SK-N-SH (cell line): ENCODE results near the gene CIB4. TPM values are rescaled to one million over a fixed set of nuclear protein-coding genes. Genes with fewer than 3 reads are reported as not detected.

Source experiments
- CTCF ChIA-PET: fragments of 300-600, 350-600 bp; formaldehyde crosslinking; extraction: SDS; loops from one replicate; lab custom pipeline; 2021; lab: Yijun Ruan, JAX
- POLR2A ChIA-PET: fragments of 350-600 bp; sonication (Branson Sonifier 250); formaldehyde crosslinking; extraction: SDS; loops from one replicate; lab custom pipeline; 2020; ENCODE audit warnings: antibody characterized with exemption, inconsistent platforms; lab: Yijun Ruan, JAX
- DNase-seq: peaks from one replicate; pipeline ENCODE4 v3.0.0; 2012
- H2AFZ ChIP-seq: fragments of 200-600 bp; sonication (generic); 2 replicates; pipeline ENCODE4 v1.8.1; 2016; ENCODE audit warnings: antibody characterized with exemption, mild to moderate bottlenecking, low read depth
- H3F3A ChIP-seq: fragments of 200-600 bp; sonication (generic); replicated peaks from 2 replicates; pipeline ENCODE3; 2016; ENCODE audit warnings: antibody characterized with exemption, mild to moderate bottlenecking; ENCODE audit not compliant: insufficient read depth
- H3K27ac ChIP-seq, 2 experiments: fragments of 200-500 bp in 1 of 2; fragments of 200-600 bp in 1 of 2; sonication (Bioruptor generic) in 1 of 2; sonication (generic), shearing (Covaris generic) in 1 of 2; 2 replicates each; pipeline versions ENCODE4 v1.5.1 to v1.6.1; 2014 to 2016; ENCODE audit warnings: low read depth in 2 of 2, inconsistent platforms in 1 of 2, low read length in 1 of 2, mild to moderate bottlenecking in 1 of 2, mixed read lengths in 1 of 2
- H3K27me3 ChIP-seq: fragments of 200-600 bp; sonication (generic), shearing (Covaris generic); 2 replicates; pipeline ENCODE4 v1.6.1; 2016; ENCODE audit warnings: mixed run types; ENCODE audit not compliant: insufficient read depth
- H3K36me3 ChIP-seq, 2 experiments: fragments of 200-500 bp in 1 of 2; fragments of 200-600 bp in 1 of 2; sonication (Bioruptor generic) in 1 of 2; sonication (generic) in 1 of 2; replicated peaks in 1 of 2; 2 replicates each; pipeline versions ENCODE3 to v1.5.1; 2014 to 2016; ENCODE audit warnings: low read length in 1 of 2, mild to moderate bottlenecking in 1 of 2; ENCODE audit not compliant: insufficient read depth in 2 of 2, control insufficient read depth in 1 of 2
- H3K4me1 ChIP-seq, 2 experiments: fragments of 200-500 bp in 1 of 2; fragments of 200-600 bp in 1 of 2; sonication (Bioruptor generic) in 1 of 2; sonication (generic), shearing (Covaris generic) in 1 of 2; 2 replicates each; pipeline versions ENCODE4 v1.5.1 to v1.6.1; 2014 to 2016; ENCODE audit warnings: low read depth in 1 of 2, low read length in 1 of 2, mixed run types in 1 of 2; ENCODE audit not compliant: insufficient read depth in 2 of 2, control insufficient read depth in 1 of 2
- H3K4me2 ChIP-seq: fragments of 200-600 bp; sonication (generic), shearing (Covaris generic); 2 replicates; pipeline ENCODE4 v1.6.1; 2017; ENCODE audit warnings: mixed run types
- H3K4me3 ChIP-seq, 2 experiments: fragments of 200-500 bp in 1 of 2; fragments of 200-600 bp in 1 of 2; sonication (Bioruptor generic) in 1 of 2; sonication (generic), shearing (Covaris generic) in 1 of 2; 2 replicates each; pipeline versions ENCODE4 v1.5.1 to v1.8.1; 2014 to 2016; ENCODE audit warnings: low read depth in 2 of 2, inconsistent platforms in 1 of 2, low read length in 1 of 2, mild to moderate bottlenecking in 1 of 2, mixed read lengths in 1 of 2, moderate library complexity in 1 of 2
- H3K79me2 ChIP-seq: fragments of 200-600 bp; sonication (generic); 2 replicates; pipeline ENCODE4 v1.8.1; 2017; ENCODE audit warnings: mild to moderate bottlenecking; ENCODE audit not compliant: insufficient read depth
- H3K9ac ChIP-seq: fragments of 200-600 bp; sonication (generic); 2 replicates; pipeline ENCODE4 v1.6.1; 2017; ENCODE audit warnings: mixed run types
- H3K9me2 ChIP-seq: fragments of 200-600 bp; sonication (generic); 2 replicates; pipeline ENCODE4 v1.6.1; 2017; ENCODE audit warnings: mixed run types
- H3K9me3 ChIP-seq: fragments of 200-600 bp; sonication (generic); 2 replicates; pipeline ENCODE4 v1.6.1; 2017; ENCODE audit warnings: mixed run types, mild to moderate bottlenecking, moderate library complexity
- H4K20me1 ChIP-seq: fragments of 200-600 bp; sonication (generic); 2 replicates; pipeline ENCODE4 v1.6.1; 2017; ENCODE audit warnings: mild to moderate bottlenecking, mixed run types; ENCODE audit not compliant: insufficient read depth
- CHD2 ChIP-seq: fragments of 150-350 bp; IDR thresholded peaks from 2 replicates; pipeline ENCODE4 v1.6.1; 2018; ENCODE audit warnings: low read length; ENCODE audit not compliant: partially characterized antibody
- EP300 ChIP-seq, 2 experiments: IDR thresholded peaks; 2 replicates each; pipeline versions ENCODE4 v1.4.0 to v1.6.1; 2012; ENCODE audit warnings: borderline replicate concordance in 1 of 2, low read depth in 1 of 2, low read length in 1 of 2
- FOXJ3 ChIP-seq: sonication (generic); formaldehyde crosslinking; IDR thresholded peaks from 2 replicates; pipeline ENCODE4 v1.5.1; 2020; ENCODE audit warnings: mild to moderate bottlenecking, missing genetic modification reagents
- FOXM1 ChIP-seq: IDR thresholded peaks from 2 replicates; pipeline ENCODE4 v1.4.0; 2012; ENCODE audit warnings: low read depth, mild to moderate bottlenecking
- GABPA ChIP-seq: IDR thresholded peaks from 2 replicates; pipeline ENCODE4 v1.4.0; 2012; ENCODE audit warnings: low read depth, mild to moderate bottlenecking
- GATA2 ChIP-seq: sonication (generic); formaldehyde crosslinking; IDR thresholded peaks from 2 replicates; pipeline ENCODE4 v1.5.0; 2020; ENCODE audit warnings: mild to moderate bottlenecking, missing genetic modification reagents
- NFIC ChIP-seq: IDR thresholded peaks from 2 replicates; pipeline ENCODE4 v1.4.0; 2012; ENCODE audit warnings: borderline replicate concordance
- NRF1 ChIP-seq: IDR thresholded peaks from 2 replicates; pipeline ENCODE4 v1.6.1; 2012; ENCODE audit warnings: low read depth, mild to moderate bottlenecking, low read length
- RAD21 ChIP-seq: IDR thresholded peaks from 2 replicates; pipeline ENCODE4 v1.6.1; 2012; ENCODE audit warnings: mild to moderate bottlenecking, low read length
- RCOR1 ChIP-seq: fragments of 150-350 bp; IDR thresholded peaks from 2 replicates; pipeline ENCODE4 v1.6.1; 2017; ENCODE audit warnings: antibody characterized with exemption, low read length
- SIN3A ChIP-seq: IDR thresholded peaks from 2 replicates; pipeline ENCODE4 v1.6.1; 2012; ENCODE audit warnings: low read depth, mild to moderate bottlenecking, low read length, moderate library complexity, borderline replicate concordance
- SMC3 ChIP-seq: IDR thresholded peaks from 2 replicates; pipeline ENCODE4 v1.6.1; 2012; ENCODE audit warnings: low read depth, low read length, improper control_type of control experiment
- WGBS: methylation state at CpG from one replicate; pipeline ENCODE4 v1.1.6; 2017; ENCODE audit warnings: low lambda C conversion rate; 5-methylcytosine and 5-hydroxymethylcytosine counted together
- polyA plus RNA-seq, 3 experiments: library from polyadenylated mRNA; depleted of rRNA; stranded (reverse); fragments of >200 nt; gene quantifications; 2 replicates each; pipeline ENCODE4 v1.2.3, GENCODE V29; 2012
- TF ChIP-seq, protein P1 (sequence below): fragments of 150-350 bp; IDR thresholded peaks from 2 replicates; pipeline ENCODE4 v1.6.1; 2017; ENCODE audit warnings: antibody characterized with exemption, low read length, low read depth, borderline replicate concordance
- TF ChIP-seq, protein P2 (sequence below): IDR thresholded peaks from 2 replicates; pipeline ENCODE4 v1.4.0; 2012; ENCODE audit warnings: low read depth, borderline replicate concordance
- TF ChIP-seq, protein P3 (sequence below): IDR thresholded peaks from 2 replicates; pipeline ENCODE4 v1.4.0; 2012; ENCODE audit warnings: low read depth, borderline replicate concordance
- TF ChIP-seq, protein P4 (sequence below): fragments of 150-350 bp; IDR thresholded peaks from 2 replicates; pipeline ENCODE4 v1.6.1; 2016; ENCODE audit warnings: mild to moderate bottlenecking, low read depth, low read length
- TF ChIP-seq, protein P5 (sequence below): IDR thresholded peaks from 2 replicates; pipeline ENCODE4 v1.6.1; 2012; ENCODE audit warnings: mild to moderate bottlenecking, low read depth, low read length, moderate library complexity

Gene CIB4
- polyA plus RNA-seq, 1 of the 3 experiments (the other 2 are of a cell fraction): not detected

DNA sequence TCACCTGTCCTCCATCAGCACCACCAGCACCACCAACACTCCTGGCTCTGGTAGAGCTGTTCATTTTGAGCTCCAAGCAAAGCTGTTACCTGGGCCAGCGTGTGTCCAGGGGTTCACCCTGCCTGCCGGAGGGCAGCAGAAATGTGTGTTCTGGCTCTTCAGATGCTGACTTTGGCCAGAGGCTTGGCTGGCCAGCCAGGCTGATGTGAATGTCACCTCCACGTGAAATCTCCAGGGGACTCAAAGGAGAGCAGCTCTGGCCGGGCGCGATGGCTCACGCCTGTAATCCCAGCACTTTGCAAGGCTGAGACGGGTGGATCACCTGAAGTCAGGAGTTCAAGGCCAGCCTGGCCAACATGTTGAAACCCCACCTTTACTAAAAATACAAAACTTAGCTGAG is 33.5 kb downstream of the CIB4 start (continued):
- TF ChIP-seq, protein P1, sequence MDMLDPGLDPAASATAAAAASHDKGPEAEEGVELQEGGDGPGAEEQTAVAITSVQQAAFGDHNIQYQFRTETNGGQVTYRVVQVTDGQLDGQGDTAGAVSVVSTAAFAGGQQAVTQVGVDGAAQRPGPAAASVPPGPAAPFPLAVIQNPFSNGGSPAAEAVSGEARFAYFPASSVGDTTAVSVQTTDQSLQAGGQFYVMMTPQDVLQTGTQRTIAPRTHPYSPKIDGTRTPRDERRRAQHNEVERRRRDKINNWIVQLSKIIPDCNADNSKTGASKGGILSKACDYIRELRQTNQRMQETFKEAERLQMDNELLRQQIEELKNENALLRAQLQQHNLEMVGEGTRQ: no peak
- TF ChIP-seq, protein P2, sequence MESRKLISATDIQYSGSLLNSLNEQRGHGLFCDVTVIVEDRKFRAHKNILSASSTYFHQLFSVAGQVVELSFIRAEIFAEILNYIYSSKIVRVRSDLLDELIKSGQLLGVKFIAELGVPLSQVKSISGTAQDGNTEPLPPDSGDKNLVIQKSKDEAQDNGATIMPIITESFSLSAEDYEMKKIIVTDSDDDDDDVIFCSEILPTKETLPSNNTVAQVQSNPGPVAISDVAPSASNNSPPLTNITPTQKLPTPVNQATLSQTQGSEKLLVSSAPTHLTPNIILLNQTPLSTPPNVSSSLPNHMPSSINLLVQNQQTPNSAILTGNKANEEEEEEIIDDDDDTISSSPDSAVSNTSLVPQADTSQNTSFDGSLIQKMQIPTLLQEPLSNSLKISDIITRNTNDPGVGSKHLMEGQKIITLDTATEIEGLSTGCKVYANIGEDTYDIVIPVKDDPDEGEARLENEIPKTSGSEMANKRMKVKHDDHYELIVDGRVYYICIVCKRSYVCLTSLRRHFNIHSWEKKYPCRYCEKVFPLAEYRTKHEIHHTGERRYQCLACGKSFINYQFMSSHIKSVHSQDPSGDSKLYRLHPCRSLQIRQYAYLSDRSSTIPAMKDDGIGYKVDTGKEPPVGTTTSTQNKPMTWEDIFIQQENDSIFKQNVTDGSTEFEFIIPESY: no peak
- TF ChIP-seq, all 33 proteins: peak for 0

DNA sequence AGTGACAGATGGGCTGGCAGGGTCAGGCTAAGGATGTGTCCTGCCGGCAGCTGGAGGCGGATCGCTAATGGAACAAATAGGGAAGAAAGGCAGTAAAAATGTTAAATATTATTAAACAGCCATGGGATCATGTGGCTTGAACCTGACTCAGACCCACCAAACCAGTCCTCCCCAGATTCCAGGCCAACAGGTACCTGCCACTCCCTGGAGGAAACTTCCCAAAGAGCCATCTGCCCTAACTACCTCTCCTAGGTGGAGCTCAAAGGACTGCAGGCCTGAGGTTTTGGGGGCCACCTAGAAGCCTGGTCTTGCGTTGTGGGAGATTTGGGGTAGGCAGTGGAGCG is 34.3 kb downstream of the CIB4 start:
- no peak overlapping the region for H3K27ac ChIP-seq
- TF ChIP-seq SMC3: no peak
- TF ChIP-seq SIN3A: no peak
- no peak for TF ChIP-seq GATA2
- TF ChIP-seq FOXJ3: no peak
- TF ChIP-seq, protein P3, sequence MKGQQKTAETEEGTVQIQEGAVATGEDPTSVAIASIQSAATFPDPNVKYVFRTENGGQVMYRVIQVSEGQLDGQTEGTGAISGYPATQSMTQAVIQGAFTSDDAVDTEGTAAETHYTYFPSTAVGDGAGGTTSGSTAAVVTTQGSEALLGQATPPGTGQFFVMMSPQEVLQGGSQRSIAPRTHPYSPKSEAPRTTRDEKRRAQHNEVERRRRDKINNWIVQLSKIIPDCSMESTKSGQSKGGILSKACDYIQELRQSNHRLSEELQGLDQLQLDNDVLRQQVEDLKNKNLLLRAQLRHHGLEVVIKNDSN: no peak
- TF ChIP-seq CHD2: no peak
- TF ChIP-seq GABPA: no peak
- TF ChIP-seq FOXM1: no peak
- TF ChIP-seq EP300 (IDR thresholded peaks at IDR 0.05; ENCODE audit: borderline replicate concordance in 1 of 2, low read depth in 1 of 2, low read length in 1 of 2): no peak
- no peak for TF ChIP-seq NRF1
- no peak for TF ChIP-seq RAD21
- TF ChIP-seq, protein P4, sequence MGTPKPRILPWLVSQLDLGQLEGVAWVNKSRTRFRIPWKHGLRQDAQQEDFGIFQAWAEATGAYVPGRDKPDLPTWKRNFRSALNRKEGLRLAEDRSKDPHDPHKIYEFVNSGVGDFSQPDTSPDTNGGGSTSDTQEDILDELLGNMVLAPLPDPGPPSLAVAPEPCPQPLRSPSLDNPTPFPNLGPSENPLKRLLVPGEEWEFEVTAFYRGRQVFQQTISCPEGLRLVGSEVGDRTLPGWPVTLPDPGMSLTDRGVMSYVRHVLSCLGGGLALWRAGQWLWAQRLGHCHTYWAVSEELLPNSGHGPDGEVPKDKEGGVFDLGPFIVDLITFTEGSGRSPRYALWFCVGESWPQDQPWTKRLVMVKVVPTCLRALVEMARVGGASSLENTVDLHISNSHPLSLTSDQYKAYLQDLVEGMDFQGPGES: no peak
- TF ChIP-seq, protein P5, sequence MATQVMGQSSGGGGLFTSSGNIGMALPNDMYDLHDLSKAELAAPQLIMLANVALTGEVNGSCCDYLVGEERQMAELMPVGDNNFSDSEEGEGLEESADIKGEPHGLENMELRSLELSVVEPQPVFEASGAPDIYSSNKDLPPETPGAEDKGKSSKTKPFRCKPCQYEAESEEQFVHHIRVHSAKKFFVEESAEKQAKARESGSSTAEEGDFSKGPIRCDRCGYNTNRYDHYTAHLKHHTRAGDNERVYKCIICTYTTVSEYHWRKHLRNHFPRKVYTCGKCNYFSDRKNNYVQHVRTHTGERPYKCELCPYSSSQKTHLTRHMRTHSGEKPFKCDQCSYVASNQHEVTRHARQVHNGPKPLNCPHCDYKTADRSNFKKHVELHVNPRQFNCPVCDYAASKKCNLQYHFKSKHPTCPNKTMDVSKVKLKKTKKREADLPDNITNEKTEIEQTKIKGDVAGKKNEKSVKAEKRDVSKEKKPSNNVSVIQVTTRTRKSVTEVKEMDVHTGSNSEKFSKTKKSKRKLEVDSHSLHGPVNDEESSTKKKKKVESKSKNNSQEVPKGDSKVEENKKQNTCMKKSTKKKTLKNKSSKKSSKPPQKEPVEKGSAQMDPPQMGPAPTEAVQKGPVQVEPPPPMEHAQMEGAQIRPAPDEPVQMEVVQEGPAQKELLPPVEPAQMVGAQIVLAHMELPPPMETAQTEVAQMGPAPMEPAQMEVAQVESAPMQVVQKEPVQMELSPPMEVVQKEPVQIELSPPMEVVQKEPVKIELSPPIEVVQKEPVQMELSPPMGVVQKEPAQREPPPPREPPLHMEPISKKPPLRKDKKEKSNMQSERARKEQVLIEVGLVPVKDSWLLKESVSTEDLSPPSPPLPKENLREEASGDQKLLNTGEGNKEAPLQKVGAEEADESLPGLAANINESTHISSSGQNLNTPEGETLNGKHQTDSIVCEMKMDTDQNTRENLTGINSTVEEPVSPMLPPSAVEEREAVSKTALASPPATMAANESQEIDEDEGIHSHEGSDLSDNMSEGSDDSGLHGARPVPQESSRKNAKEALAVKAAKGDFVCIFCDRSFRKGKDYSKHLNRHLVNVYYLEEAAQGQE: no peak
- no peak for TF ChIP-seq NFIC
- TF ChIP-seq RCOR1: no peak
- no peak overlapping the region for H2AFZ ChIP-seq
- H3K4me2 ChIP-seq: no peak overlapping the region
- DNase-seq: no peak
- WGBS: 82% methylated on average over 5 of the region's 5 CpGs
- H3K27me3 ChIP-seq: peaks cover 24% of the 10 kb centered on the region
- peaks cover 0 to 4% of the 10 kb centered on the region in 2 experiments; a peak in 1 of 4 replicates for H3K4me1 ChIP-seq
- H3K9ac ChIP-seq: no peak overlapping the region
- H3K9me2 ChIP-seq: no peaks in the 10 kb centered on the region
- ChIA-PET CTCF (interaction anchor here (0.9 to 18.4 kb wide), 34 partner anchors 9 to 410 kb away, joined by 3 to 944 read pairs (median 11); partner anchors contain the start of genes HADHA, HADHB, KCNK3 and SLC35F6), POLR2A (no interaction called here)
- no peaks in the 10 kb centered on the region for H3F3A ChIP-seq
- no peaks in the 10 kb centered on the region for H3K36me3 ChIP-seq
- H3K9me3 ChIP-seq: no peaks in the 10 kb centered on the region
- H3K4me3 ChIP-seq: no peak overlapping the region
- H4K20me1 ChIP-seq: no peaks in the 10 kb centered on the region
- H3K79me2 ChIP-seq: no peaks in the 10 kb centered on the region
